ENCODE results near the gene HOXA3. TPM values are rescaled to one million over a fixed set of nuclear protein-coding genes. Genes with fewer than 3 reads are reported as not detected.

The HOXA3 gene
- total and polyA plus RNA-seq, 10 donors: 0.51 to 6.1 (median 1.7) TPM

- H3K27me3 ChIP-seq (replicated peaks in 1 of 7): peaks cover 49 to 100% (median 99%) of the 10 kb centered on the region in 7 donors
- TF ChIP-seq CTCF (IDR thresholded peaks at IDR 0.05 in 8 of 11, conservative IDR thresholded peaks at IDR 0.05 in 3 of 11): no peak
- no peak for TF ChIP-seq POLR2AphosphoS5 (IDR thresholded peaks at IDR 0.05)
- no peak for TF ChIP-seq POLR2A (IDR thresholded peaks at IDR 0.05)
- no peaks in the 10 kb centered on the region for H3K36me3 ChIP-seq
- peak; percentile 3 for DNase-seq
- no peak overlapping the region for H3K4me3 ChIP-seq
- peaks cover 16 to 90% (median 64%) of the 10 kb centered on the region in 6 donors for H3K4me1 ChIP-seq
- peaks cover 0 to 23% (median 0%) of the 10 kb centered on the region in 8 donors for H3K9me3 ChIP-seq
- intact Hi-C loops (cut with DNase I; ENCODE audit: low total_unique reads): loop anchor here (10.0 kb wide), 1 partner anchor 1303 kb away; no protein-coding TSS in a partner anchor
- no peak overlapping the region for H3K27ac ChIP-seq
- WGBS, 5 donors: 13 to 30% (median 17%) methylated on average over 4 of the region's 4 CpGs
Observed at GRCh38 chr7:27167916-27168264, 15.5 kb upstream of the HOXA3 start.

- H3K9me3 ChIP-seq: peaks cover 0 to 15% (median 0%) of the 10 kb centered on the region in 8 donors
- H3K27me3 ChIP-seq (replicated peaks in 1 of 7): peaks cover 41 to 100% (median 99%) of the 10 kb centered on the region in 7 donors
- peak; percentile 74 for DNase-seq
- H3K36me3 ChIP-seq: no peaks in the 10 kb centered on the region
- no peak overlapping the region for H3K27ac ChIP-seq
- WGBS, 5 donors: 7 to 14% (median 8%) methylated on average over 50 of the region's 50 CpGs
- peak overlapping the region in 4 of 8 donors; percentile 39 to 65 (median 46) for H3K4me3 ChIP-seq
- intact Hi-C loops (cut with DNase I; ENCODE audit: low total_unique reads): loop anchor here (10.0 kb wide), 1 partner anchor 1302 kb away; no protein-coding TSS in a partner anchor
- TF ChIP-seq POLR2AphosphoS5 (IDR thresholded peaks at IDR 0.05) (no peak), CTCF (IDR thresholded peaks at IDR 0.05 in 8 of 11, conservative IDR thresholded peaks at IDR 0.05 in 3 of 11) (no peak), POLR2A (IDR thresholded peaks at IDR 0.05) (no peak)
- peaks cover 15 to 83% (median 53%) of the 10 kb centered on the region in 6 donors for H3K4me1 ChIP-seq
Observed at GRCh38 chr7:27166531-27167505, 14.4 kb upstream of the HOXA3 start.

GRCh38 chr7:27165996-27166530, 13.7 kb upstream of the HOXA3 start:
- H3K4me3 ChIP-seq: peak overlapping the region in 7 of 8 donors; percentile 32 to 65 (median 41)
- peaks cover 17 to 85% (median 58%) of the 10 kb centered on the region in 6 donors for H3K4me1 ChIP-seq
- intact Hi-C loops (cut with DNase I; ENCODE audit: low total_unique reads): loop anchor here (10.0 kb wide), 1 partner anchor 1301 kb away; no protein-coding TSS in a partner anchor
- peaks cover 0 to 15% (median 0%) of the 10 kb centered on the region in 8 donors for H3K9me3 ChIP-seq
- DNase-seq: peak; percentile 30
- WGBS, 5 donors: 4 to 8% (median 6%) methylated on average over 27 to 46 of the region's 46 CpGs
- H3K27ac ChIP-seq: peak overlapping the region in 3 of 8 donors; percentile 32 to 73 (median 56)
- TF ChIP-seq POLR2AphosphoS5 (IDR thresholded peaks at IDR 0.05): peak in 1 of 3 donors; percentile 54
- TF ChIP-seq CTCF (IDR thresholded peaks at IDR 0.05 in 8 of 11, conservative IDR thresholded peaks at IDR 0.05 in 3 of 11): no peak
- TF ChIP-seq POLR2A (IDR thresholded peaks at IDR 0.05): no peak
- peaks cover 35 to 100% (median 97%) of the 10 kb centered on the region in 7 donors for H3K27me3 ChIP-seq (replicated peaks in 1 of 7)
- H3K36me3 ChIP-seq: no peaks in the 10 kb centered on the region

Data from spleen (tissue), 11 donors.